Measurements from ENCODE around the gene TSPEAR. TPM values are rescaled to one million over a fixed set of nuclear protein-coding genes. Genes with fewer than 3 reads are reported as not detected.

TSPEAR gene
- total RNA-seq, 2 donors from 2014 or later, result 0.85 TPM; not detected in 1

DNA sequence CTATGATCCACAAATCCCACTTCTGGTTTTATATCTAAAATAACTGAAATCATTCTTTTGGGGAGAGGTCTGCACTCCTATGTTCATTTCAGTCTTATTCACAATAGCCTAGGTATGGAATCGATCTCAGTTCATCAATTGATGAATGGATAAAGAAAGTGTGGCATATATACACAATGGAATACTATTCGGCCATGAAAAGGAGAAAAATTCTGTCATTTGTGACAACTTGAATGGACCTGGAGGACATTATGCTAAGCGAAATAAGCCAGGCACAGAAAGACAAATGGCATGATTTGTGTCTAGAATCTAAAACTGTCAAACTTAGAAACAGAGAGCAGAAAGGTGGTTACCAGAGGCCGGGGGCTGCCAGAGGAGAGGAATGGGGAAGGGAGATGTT lies 104.9 kb downstream of the TSPEAR start:
- intact Hi-C loops (cut with DNase I), result no loop called here
- DNase-seq (ENCODE audit: low spot score), result no peak
- TF ChIP-seq POLR2A (IDR thresholded peaks at IDR 0.05) (no peak), POLR2AphosphoS5 (IDR thresholded peaks at IDR 0.05) (no peak)
- TF ChIP-seq, protein P1, sequence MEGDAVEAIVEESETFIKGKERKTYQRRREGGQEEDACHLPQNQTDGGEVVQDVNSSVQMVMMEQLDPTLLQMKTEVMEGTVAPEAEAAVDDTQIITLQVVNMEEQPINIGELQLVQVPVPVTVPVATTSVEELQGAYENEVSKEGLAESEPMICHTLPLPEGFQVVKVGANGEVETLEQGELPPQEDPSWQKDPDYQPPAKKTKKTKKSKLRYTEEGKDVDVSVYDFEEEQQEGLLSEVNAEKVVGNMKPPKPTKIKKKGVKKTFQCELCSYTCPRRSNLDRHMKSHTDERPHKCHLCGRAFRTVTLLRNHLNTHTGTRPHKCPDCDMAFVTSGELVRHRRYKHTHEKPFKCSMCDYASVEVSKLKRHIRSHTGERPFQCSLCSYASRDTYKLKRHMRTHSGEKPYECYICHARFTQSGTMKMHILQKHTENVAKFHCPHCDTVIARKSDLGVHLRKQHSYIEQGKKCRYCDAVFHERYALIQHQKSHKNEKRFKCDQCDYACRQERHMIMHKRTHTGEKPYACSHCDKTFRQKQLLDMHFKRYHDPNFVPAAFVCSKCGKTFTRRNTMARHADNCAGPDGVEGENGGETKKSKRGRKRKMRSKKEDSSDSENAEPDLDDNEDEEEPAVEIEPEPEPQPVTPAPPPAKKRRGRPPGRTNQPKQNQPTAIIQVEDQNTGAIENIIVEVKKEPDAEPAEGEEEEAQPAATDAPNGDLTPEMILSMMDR (IDR thresholded peaks at IDR 0.05), result no peak
- 86% methylated on average over 4 of the region's 4 CpGs for WGBS
- H3K36me3 ChIP-seq, result no peaks in the 10 kb centered on the region
- H3K9me3 ChIP-seq, result no peaks in the 10 kb centered on the region
- no peak overlapping the region for H3K4me3 ChIP-seq
- no peak overlapping the region for H3K27ac ChIP-seq
- peaks cover 2% of the 10 kb centered on the region for H3K27me3 ChIP-seq (replicated peaks; ENCODE audit: insufficient read depth)
- no peaks in the 10 kb centered on the region for H3K4me1 ChIP-seq (replicated peaks)

DNA sequence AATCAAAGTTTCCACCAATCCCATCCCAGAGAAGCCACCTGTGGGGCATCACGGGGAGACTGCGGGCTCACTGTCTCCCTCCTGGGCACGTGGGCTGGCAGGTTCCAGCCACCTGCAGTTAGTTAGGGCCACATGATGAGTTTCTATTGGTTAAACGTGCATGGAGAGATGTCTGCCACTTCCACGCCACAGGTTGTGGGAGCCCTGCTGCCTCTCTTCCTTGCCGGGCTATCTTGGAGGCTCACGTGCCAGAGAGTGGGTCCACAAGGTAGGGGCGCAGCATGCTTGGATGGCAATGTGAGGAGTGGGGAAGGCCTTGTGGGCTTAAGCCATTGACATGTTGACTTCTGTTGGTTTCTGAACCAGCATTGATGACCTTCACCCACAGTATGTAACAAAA lies 107.5 kb downstream of the TSPEAR start:
- no peak overlapping the region for H3K4me3 ChIP-seq
- no peaks in the 10 kb centered on the region for H3K4me1 ChIP-seq (replicated peaks)
- intact Hi-C loops (cut with DNase I), result no loop called here
- H3K36me3 ChIP-seq, result no peaks in the 10 kb centered on the region
- H3K27ac ChIP-seq, result no peak overlapping the region
- 88% methylated on average over 8 of the region's 8 CpGs for WGBS
- peaks cover 2% of the 10 kb centered on the region for H3K27me3 ChIP-seq (replicated peaks; ENCODE audit: insufficient read depth)
- DNase-seq (ENCODE audit: low spot score), result no peak
- no peak for TF ChIP-seq POLR2AphosphoS5 (IDR thresholded peaks at IDR 0.05)
- TF ChIP-seq, protein P1 (IDR thresholded peaks at IDR 0.05), result no peak
- no peak for TF ChIP-seq POLR2A (IDR thresholded peaks at IDR 0.05)
- H3K9me3 ChIP-seq, result no peaks in the 10 kb centered on the region

DNA sequence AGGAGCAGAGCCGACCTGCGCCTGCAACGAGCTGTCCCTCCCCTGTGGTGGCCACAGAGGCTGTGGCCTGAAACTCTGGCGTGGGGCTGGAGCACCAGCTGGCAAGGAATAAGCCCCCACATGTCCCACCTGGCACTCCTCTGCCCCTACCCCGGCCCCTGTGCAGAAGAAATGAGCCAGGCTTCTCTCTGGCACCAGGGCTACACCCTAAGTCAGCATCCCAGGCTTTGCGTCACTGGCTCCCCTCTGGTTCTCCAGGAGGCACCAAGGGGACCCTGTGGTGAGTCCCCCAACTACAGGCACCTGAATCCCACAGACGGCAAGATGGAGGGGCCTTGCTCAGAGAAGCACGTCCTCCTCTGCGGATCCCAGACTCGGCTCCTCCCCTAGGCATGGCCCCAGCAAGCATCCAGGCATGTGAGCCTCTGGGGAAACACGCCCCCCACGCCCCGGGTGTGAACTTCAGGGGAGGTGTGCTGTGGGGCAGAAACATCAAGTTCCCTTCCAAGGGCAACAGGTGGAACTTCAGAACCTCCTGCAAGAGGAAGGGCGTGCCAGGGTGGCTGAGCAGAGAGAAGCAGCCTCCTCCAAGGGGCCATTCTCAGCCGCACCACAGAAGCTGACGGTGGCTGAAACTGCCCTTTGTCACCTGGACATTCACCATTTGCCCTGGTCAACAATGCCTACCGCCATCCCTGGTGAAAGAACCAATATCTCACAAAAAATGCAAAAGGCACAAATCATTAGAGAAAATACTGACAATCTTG lies 108.1 kb downstream of the TSPEAR start:
- intact Hi-C loops (cut with DNase I), result no loop called here
- Histone ChIP-seq H3K36me3 (no peaks in the 10 kb centered on the region), H3K27me3 (replicated peaks; ENCODE audit: insufficient read depth) (peaks cover 2% of the 10 kb centered on the region), H3K4me3 (no peak overlapping the region), H3K4me1 (replicated peaks) (no peaks in the 10 kb centered on the region), H3K9me3 (no peaks in the 10 kb centered on the region), H3K27ac (no peak overlapping the region)
- no peak for TF ChIP-seq POLR2AphosphoS5 (IDR thresholded peaks at IDR 0.05)
- no peak for TF ChIP-seq POLR2A (IDR thresholded peaks at IDR 0.05)
- TF ChIP-seq, protein P1 (IDR thresholded peaks at IDR 0.05), result no peak
- WGBS, result 51% methylated on average over 17 of the region's 17 CpGs
- no peak for DNase-seq (ENCODE audit: low spot score)

DNA sequence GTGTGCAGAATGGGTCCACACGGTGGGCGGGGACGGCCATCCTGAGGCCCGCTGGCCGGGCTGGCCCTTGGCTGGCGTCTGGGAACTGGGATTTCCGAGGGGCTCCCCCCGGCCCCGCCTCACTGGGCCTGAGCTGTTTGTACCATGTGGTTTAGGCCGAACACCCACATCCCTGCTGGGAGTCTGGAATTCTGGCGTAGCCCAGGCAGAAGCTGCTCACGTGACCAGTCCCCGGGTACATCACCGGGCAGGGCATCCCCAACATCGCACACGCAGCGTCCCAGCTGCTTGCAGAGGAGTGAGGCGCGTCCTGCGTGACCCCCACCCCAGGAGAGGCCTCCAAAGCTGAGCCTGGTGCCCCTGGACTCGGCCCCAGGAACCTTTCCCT lies 108.9 kb downstream of the TSPEAR start:
- 86% methylated on average over 17 of the region's 21 CpGs for WGBS
- Histone ChIP-seq H3K4me3 (no peak overlapping the region), H3K27me3 (replicated peaks; ENCODE audit: insufficient read depth) (peaks cover 2% of the 10 kb centered on the region), H3K36me3 (no peaks in the 10 kb centered on the region), H3K4me1 (replicated peaks) (no peaks in the 10 kb centered on the region), H3K27ac (no peak overlapping the region), H3K9me3 (no peaks in the 10 kb centered on the region)
- DNase-seq (ENCODE audit: low spot score), result no peak
- TF ChIP-seq POLR2AphosphoS5 (IDR thresholded peaks at IDR 0.05) (no peak), POLR2A (IDR thresholded peaks at IDR 0.05) (no peak)
- TF ChIP-seq, protein P1 (IDR thresholded peaks at IDR 0.05), result no peak
- intact Hi-C loops (cut with DNase I), result no loop called here

All from prostate gland (tissue), 2 donors.